Adrenal gland (tissue), 12 donors: ENCODE results near the gene ACSF3. TPM values are rescaled to one million over a fixed set of nuclear protein-coding genes. Genes with fewer than 3 reads are reported as not detected.
A peak's percentile ranks its signal among the peaks of the same experiment; 100 is the strongest.

Source experiments
- DNase-seq, 7 donors: peaks; one replicate each; pipeline ENCODE4 v3.0.0-alpha.2; 2019 to 2020
- H3K27ac ChIP-seq, 5 donors: fragments of 200-600 bp; sonication (generic) in 4 of 5; 1 replicate in 3 of 5; 2 replicates in 2 of 5; pipeline versions ENCODE4 v1.5.1 to v1.8.0; 2016 to 2020; ENCODE audit warnings: mild to moderate bottlenecking in 1 of 5
- H3K27me3 ChIP-seq: fragments of 200-600 bp; 2 replicates; pipeline ENCODE4 v1.8.0; 2021
- H3K36me3 ChIP-seq, 2 donors: fragments of 200-600 bp; replicated peaks in 1 of 2; 1 replicate in 1 of 2; 2 replicates in 1 of 2; pipeline versions ENCODE4 v1.5.1 to v1.8.0; 2018 to 2022
- H3K4me1 ChIP-seq, 2 donors: fragments of 200-600 bp; replicated peaks in 1 of 2; 1 replicate in 1 of 2; 2 replicates in 1 of 2; pipeline versions ENCODE4 v1.5.1 to v1.8.0; 2018 to 2021
- H3K4me3 ChIP-seq, 4 donors: fragments of 200-600 bp; sonication (generic) in 3 of 4; one replicate each; pipeline ENCODE4 v1.5.1; 2016 to 2018
- H3K9me3 ChIP-seq, 3 donors: fragments of 200-600 bp; sonication (generic) in 1 of 3; replicated peaks in 1 of 3; 1 replicate in 2 of 3; 2 replicates in 1 of 3; pipeline versions ENCODE4 v1.5.1 to v1.8.0; 2016 to 2021
- CTCF ChIP-seq, 6 experiments: fragments of 450-650 bp in 4 of 6; fragments of 200-600 bp in 2 of 6; sonication (generic) in 1 of 6; IDR thresholded peaks; 1 replicate in 5 of 6; 2 replicates in 1 of 6; pipeline versions ENCODE4 v1.5.1 to v1.8.0; 2016 to 2021; ENCODE audit warnings: antibody characterized with exemption in 6 of 6, mild to moderate bottlenecking in 2 of 6, moderate library complexity in 1 of 6
- POLR2A ChIP-seq, 2 donors: fragments of 450-650 bp; IDR thresholded peaks; one replicate each; pipeline ENCODE4 v1.6.1; 2017; ENCODE audit warnings: antibody characterized with exemption in 2 of 2, mild to moderate bottlenecking in 2 of 2, moderate library complexity in 1 of 2
- WGBS, 4 donors: extraction: QIAGEN DNeasy Blood & Tissue Kit in 2 of 4; methylation state at CpG; one replicate each; pipeline versions ENCODE4 v1.1.5 to v1.1.7; 2013 to 2017; 5-methylcytosine and 5-hydroxymethylcytosine counted together
- intact Hi-C, 2 donors: fragments of 100-400 bp; cut with DNase I; formaldehyde crosslinking; loops; one replicate each; pipeline versions ENCODE4 v1.14.1 to v1.15.0; 2022 to 2023
- polyA plus RNA-seq, 3 donors: library from polyadenylated mRNA; stranded (reverse); fragments of 200-250 nt in 2 of 3; fragments of 350-450 nt in 1 of 3; fragmentation: Illumina TruSeq in 1 of 3; extraction: RNeasy Lipid Tissue Mini Kit (QIAGEN cat#74804) in 1 of 3; gene quantifications; one replicate each; pipeline ENCODE4 v1.2.3, GENCODE V29; 2013 to 2014
- total RNA-seq, 9 donors: library from RNA; depleted of rRNA in 4 of 9; stranded (reverse); fragments of >200 nt in 4 of 9; fragments of 120-200 nt in 1 of 9; fragmentation: NEBNext Ultra II Directional in 1 of 9; extraction: Animal tissue kit (Norgen Biotek cat#: 25700) in 1 of 9; gene quantifications; one replicate each; pipeline versions ENCODE4 v1.1.0 to v1.2.4, GENCODE V29; 2013 to 2023
- donor health status: healthy with polysubstance abuse.
- donor health status: Bipolar disorder and iron deficiency.
- donor health status: DM: yes; HTN: yes; CAD: no.
- donor health status: DM: no; HTN: no; CAD: no.
- donor health status: DM: no; HTN: no; CAD: no.
- donor health status: DM: yes; HTN: yes; CAD: no.

The ACSF3 gene
- total and polyA plus RNA-seq, 12 donors: 32.4 to 90.3 (median 57.0) TPM

DNA sequence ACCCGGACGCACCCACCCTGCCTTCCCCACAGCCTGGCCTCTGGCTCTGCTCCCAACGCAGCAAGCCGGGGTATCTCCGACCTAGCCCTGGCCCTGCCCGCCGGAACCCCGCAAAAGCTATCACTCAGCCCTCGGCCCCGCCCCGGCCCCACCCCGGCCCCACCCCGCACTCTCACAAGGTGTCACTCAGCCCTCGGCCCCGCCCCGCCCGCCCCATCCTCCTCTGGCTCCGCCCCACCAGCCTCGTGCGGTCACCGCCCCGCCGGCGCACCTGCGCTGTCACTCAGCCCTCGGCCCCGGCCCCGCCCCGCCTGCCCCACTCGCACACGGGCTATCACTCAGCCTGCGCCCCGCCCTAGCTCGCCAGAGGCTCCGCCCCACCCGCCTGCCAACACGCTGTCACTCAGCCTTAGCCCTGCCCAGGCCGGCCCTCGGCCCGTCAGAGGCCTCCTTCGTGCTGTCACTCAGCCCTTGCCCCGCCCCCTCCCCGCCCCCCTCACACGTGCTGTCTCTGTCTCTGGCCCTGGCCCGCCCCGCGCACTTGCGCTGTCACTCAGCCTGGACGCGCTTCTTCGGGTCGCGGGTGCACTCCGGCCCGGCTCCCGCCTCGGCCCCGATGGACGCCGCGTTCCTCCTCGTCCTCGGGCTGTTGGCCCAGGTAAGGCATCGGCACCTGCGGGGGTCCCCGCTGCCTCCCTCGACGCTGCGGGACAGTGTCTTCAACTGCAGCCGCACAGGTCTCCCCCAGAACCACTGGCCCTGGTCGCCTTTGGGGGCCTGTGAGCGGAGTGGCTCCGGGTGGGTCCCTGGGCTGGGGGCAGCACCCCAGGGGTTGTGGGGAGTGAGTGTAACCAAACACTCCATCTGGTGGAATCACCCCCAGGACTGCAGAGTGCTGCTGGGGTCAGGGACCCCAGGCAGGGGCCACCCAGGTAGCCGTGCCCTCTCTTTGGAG, 77.8 kb downstream of the ACSF3 start, which contains the start of gene CDH15:
Gene CDH15, plus strand, starts transcription at position 533 of the 955 bp plus-strand sequence. Its CDS starts 84 bp downstream, at position 617.
- 0 to 30% (median 7%) methylated on average over 8 to 74 of the region's 74 CpGs for WGBS, 4 donors
- TF ChIP-seq POLR2A (IDR thresholded peaks at IDR 0.05): no peak
- no peak for TF ChIP-seq CTCF (IDR thresholded peaks at IDR 0.05)
- peak within 1 kb of the TSS in 1 of 4 donors; percentile 28 for H3K4me3 ChIP-seq
- peaks cover 6 to 14% of the 10 kb centered on the region in 2 donors for H3K4me1 ChIP-seq
- no peak within 1 kb of the TSS for H3K27ac ChIP-seq
- DNase-seq: peak; percentile 91 to 95 (median 93)
- intact Hi-C loops: no loop called here
- H3K36me3 ChIP-seq: no peaks in the 10 kb centered on the region
- no peaks in the 10 kb centered on the region for H3K9me3 ChIP-seq
- peaks cover 9% of the 10 kb centered on the region for H3K27me3 ChIP-seq

- Histone ChIP-seq H3K27me3 (peaks cover 9% of the 10 kb centered on the region), H3K4me3 (no peak overlapping the region), H3K4me1 (peaks cover 6 to 9% of the 10 kb centered on the region in 2 donors), H3K36me3 (no peaks in the 10 kb centered on the region), H3K9me3 (no peaks in the 10 kb centered on the region), H3K27ac (no peak overlapping the region)
- peak in 1 of 7 donors; percentile 34 for DNase-seq
- no peak for TF ChIP-seq CTCF (IDR thresholded peaks at IDR 0.05)
- no peak for TF ChIP-seq POLR2A (IDR thresholded peaks at IDR 0.05)
- intact Hi-C loops: no loop called here
- 68 to 83% (median 81%) methylated on average over 4 to 11 of the region's 11 CpGs; no CpG with 5 or more reads in 1 of the 4 donors for WGBS, 4 donors
Observed at GRCh38 chr16:89172171-89172527, 78.5 kb downstream of the ACSF3 start.

DNA sequence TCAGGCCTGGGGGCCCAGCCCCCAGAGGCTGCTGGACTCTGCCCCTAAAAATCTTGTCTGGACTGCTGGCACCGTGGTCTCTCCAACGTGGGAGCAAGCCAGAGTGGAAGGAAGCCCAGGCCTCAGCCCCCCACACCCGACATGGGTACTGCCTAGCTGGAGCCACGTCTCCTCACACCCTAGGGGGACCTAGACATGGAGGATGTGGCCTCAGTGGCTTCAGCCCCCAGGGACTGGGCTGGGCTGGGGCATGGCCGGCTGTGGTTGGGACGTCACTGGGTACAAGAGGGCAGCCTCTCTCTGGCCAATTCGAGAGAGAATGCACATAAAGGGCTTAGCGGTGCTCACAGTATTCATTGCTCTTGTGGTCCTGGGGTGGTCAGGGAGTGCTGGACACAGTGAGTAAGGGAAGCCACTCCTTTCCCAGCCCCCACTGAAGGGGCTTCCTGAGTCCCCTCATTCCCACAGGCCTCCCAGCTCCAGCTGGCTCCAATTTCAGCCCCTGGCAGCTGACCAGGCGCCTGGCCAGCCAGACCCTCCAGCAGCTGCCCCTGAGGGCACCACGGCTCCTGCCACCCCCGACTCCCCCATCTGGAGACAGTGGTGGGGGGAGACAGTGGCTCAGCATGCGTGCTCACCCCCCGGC, 79.0 kb downstream of the ACSF3 start:
- WGBS, 4 donors: 49 to 72% (median 66%) methylated on average over 7 to 13 of the region's 13 CpGs
- Histone ChIP-seq H3K36me3 (no peaks in the 10 kb centered on the region), H3K4me3 (no peak overlapping the region), H3K9me3 (no peaks in the 10 kb centered on the region), H3K27me3 (peaks cover 9% of the 10 kb centered on the region), H3K4me1 (peaks cover 4 to 6% of the 10 kb centered on the region in 2 donors), H3K27ac (no peak overlapping the region)
- peak in 1 of 7 donors; percentile 19 for DNase-seq
- intact Hi-C loops: no loop called here
- TF ChIP-seq CTCF (IDR thresholded peaks at IDR 0.05) (no peak), POLR2A (IDR thresholded peaks at IDR 0.05) (no peak)
